ENCODE measurements around the gene ADRM1.

DNA sequence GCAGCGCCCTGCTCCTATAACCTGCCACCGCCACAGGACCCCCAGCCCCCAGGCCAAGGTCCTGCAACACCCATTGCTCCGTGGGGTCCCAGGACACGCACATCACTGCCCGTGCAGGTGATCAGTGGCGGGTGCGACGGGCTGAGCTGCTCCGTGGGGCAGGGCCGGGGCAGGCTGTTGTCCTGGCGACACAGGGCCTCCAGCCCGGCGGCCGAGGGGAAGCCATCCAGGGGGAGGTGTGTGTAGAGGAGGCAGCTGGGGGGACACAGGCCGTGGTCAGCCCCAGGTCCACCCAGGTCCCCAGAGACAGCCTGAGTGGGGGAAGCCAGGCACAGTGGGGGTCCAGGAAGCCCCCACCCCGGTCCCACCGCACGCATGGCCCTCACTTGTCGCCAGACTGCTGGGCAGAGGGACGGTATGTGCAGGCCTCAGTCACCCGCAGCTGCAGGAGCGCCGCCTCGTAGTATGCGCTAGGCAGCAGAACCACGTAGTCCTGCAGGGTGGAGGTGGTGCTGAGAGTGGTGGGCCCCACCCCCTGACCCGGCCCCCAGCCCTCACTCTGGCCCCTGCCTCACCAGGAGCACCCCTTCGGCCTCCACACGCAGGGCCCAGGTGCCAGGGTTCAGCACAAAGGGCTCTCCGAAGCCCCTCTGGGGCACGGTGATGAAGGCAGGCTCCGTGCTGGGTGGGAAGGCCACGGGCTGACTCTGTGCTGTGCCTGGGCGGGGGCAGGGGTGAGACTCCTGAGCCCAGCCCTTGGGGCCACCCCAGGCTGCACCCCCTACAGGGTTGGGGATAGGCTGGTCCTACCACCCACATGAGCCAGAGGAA is 30.4 kb downstream of the ADRM1 start:
- no peak for TF ChIP-seq POLR2AphosphoS5 (IDR thresholded peaks at IDR 0.05)
- TF ChIP-seq, protein P1, sequence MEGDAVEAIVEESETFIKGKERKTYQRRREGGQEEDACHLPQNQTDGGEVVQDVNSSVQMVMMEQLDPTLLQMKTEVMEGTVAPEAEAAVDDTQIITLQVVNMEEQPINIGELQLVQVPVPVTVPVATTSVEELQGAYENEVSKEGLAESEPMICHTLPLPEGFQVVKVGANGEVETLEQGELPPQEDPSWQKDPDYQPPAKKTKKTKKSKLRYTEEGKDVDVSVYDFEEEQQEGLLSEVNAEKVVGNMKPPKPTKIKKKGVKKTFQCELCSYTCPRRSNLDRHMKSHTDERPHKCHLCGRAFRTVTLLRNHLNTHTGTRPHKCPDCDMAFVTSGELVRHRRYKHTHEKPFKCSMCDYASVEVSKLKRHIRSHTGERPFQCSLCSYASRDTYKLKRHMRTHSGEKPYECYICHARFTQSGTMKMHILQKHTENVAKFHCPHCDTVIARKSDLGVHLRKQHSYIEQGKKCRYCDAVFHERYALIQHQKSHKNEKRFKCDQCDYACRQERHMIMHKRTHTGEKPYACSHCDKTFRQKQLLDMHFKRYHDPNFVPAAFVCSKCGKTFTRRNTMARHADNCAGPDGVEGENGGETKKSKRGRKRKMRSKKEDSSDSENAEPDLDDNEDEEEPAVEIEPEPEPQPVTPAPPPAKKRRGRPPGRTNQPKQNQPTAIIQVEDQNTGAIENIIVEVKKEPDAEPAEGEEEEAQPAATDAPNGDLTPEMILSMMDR (IDR thresholded peaks at IDR 0.05) = no peak
- no peak for TF ChIP-seq EP300 (IDR thresholded peaks at IDR 0.05)

Measured in sigmoid colon (tissue), 4 donors.